GM12873 (cell line): ENCODE measurements around the gene KRTAP6-2.

Source experiments
- TF ChIP-seq, protein P1 (sequence below): IDR thresholded peaks from 2 replicates; pipeline ENCODE4 v1.5.1; 2012; ENCODE audit warnings: low read depth, mild to moderate bottlenecking, moderate library complexity, low read length, control low read depth; ENCODE audit not compliant: insufficient read depth; ENCODE audit errors: missing control alignments

The KRTAP6-2 gene

DNA sequence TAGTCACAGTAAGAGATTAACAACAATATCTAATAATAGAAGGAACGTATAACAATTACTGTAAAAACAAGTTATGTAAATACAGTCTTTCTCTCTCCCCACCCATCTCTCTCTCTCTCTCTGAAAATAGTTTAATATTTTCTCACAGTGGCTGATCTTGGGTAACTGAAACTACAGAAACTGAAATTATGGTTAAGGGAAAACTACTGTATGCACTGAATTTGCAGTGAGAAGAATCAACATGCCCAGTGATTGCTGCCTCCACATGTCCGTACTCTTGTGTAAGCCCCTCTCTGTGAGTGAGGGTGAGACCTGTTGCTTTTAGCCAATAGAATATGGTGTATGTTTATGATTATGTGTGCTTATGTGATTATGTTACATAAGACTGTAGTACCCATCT lies 13.4 kb upstream of the KRTAP6-2 start:
- TF ChIP-seq, protein P1, sequence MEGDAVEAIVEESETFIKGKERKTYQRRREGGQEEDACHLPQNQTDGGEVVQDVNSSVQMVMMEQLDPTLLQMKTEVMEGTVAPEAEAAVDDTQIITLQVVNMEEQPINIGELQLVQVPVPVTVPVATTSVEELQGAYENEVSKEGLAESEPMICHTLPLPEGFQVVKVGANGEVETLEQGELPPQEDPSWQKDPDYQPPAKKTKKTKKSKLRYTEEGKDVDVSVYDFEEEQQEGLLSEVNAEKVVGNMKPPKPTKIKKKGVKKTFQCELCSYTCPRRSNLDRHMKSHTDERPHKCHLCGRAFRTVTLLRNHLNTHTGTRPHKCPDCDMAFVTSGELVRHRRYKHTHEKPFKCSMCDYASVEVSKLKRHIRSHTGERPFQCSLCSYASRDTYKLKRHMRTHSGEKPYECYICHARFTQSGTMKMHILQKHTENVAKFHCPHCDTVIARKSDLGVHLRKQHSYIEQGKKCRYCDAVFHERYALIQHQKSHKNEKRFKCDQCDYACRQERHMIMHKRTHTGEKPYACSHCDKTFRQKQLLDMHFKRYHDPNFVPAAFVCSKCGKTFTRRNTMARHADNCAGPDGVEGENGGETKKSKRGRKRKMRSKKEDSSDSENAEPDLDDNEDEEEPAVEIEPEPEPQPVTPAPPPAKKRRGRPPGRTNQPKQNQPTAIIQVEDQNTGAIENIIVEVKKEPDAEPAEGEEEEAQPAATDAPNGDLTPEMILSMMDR = no peak

- TF ChIP-seq, protein P1 = no peak
Observed at GRCh38 chr21:30605968-30606367, 7.3 kb upstream of the KRTAP6-2 start.

- TF ChIP-seq, protein P1 = no peak
Observed at GRCh38 chr21:30600787-30601186, 2.1 kb upstream of the KRTAP6-2 start, which contains the start of gene KRTAP22-1. TSS of gene KRTAP22-1 (plus strand) at chr21:30601087.

DNA sequence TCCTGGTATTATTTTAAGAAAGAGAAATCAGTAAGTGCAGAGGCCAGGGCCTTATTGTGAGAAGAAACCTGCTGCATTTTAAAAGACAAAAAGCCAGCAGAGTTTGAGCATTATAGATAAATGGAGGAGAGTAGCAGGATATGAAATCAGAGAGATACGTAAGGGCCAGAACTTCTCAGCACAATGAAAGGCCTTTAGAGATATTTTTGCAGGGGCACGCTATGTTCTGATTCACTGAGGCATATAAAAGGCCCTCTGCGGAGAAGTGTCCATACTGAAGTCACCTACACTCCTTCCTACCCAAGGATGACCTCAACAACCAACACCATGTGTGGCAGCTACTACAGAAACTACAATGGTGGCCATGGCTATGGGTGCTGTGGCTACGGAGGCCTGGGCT lies 6.6 kb downstream of the KRTAP6-2 start, which contains the start of gene KRTAP6-3:
Gene KRTAP6-3, plus strand, starts transcription at position 301 of the 400 bp plus-strand sequence. Its CDS starts 6 bp downstream, at position 307.
- TF ChIP-seq, protein P1 = no peak

- TF ChIP-seq, protein P1 = no peak
Observed at GRCh38 chr21:30590297-30590696, 8.4 kb downstream of the KRTAP6-2 start, which contains the start of gene KRTAP22-2. TSS of gene KRTAP22-2 (minus strand) at chr21:30590397.

DNA sequence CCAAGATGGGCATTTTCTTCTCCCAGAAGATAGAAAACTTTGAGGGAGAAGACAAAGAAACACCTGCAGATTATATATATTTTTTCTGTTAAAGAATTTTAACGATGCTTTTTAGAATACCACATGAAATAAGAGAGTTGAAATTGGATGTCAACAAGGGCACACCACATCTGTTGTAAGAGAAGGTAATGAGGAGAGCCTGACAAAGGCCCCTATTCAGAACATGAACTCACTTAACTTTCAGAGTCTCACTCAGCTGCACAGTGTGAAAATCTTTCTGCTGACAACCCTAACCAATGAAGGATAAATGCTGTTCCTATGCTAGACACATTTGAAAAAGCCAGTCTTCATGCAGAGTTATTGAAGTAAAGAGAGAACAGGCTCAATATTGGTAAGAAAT lies 15.8 kb downstream of the KRTAP6-2 start:
- TF ChIP-seq, protein P1 = no peak

DNA sequence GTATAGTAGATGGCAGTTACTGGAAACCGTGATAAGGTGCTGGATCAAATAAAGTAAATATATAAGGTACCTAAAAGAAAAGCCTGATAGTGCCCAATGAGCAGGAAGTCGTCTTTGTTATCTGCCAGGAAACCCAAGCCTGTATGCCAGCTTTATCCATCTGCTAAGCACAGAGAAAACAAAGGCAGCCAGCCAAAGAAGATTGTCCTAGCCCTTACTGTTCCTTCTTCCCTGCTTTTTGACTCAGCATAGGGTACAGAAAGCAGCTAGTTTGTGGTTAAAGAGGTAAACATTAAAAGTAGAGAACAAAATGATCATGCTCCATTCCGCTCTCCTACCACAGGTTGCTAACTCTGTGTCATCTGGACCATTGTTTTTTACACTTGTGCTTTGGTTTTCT lies 18.6 kb downstream of the KRTAP6-2 start:
- TF ChIP-seq, protein P1 = no peak
